ENCODE results near the gene MINDY4.

Gene MINDY4

GRCh38 chr7:30930621-30931020 lies 159.4 kb downstream of the MINDY4 start:
- 0 out of 2 replicates have a peak, but pooled peaks cover 4% of the 10 kb centered on the region for H3K27me3 ChIP-seq (ENCODE audit: control insufficient read depth, insufficient read depth, low read length)
- H3K9ac ChIP-seq (ENCODE audit: low read depth, low read length), result no peak overlapping the region
- H3K4me3 ChIP-seq (ENCODE audit: low read depth, low read length), result no peak overlapping the region
- no peaks in the 10 kb centered on the region for H3K36me3 ChIP-seq (ENCODE audit: control insufficient read depth, insufficient read depth, low read length)
- no peaks in the 10 kb centered on the region for H3K9me3 ChIP-seq (ENCODE audit: control insufficient read depth, insufficient read depth, low read length)
- peaks cover 9% of the 10 kb centered on the region; the same call in 1 of the 2 replicates for H3K4me1 ChIP-seq (ENCODE audit: control insufficient read depth, insufficient read depth, low read length)
- H3K27ac ChIP-seq (ENCODE audit: low read depth, low read length), result no peak overlapping the region

- no peak overlapping the region for H3K4me3 ChIP-seq (ENCODE audit: low read depth, low read length)
- H3K36me3 ChIP-seq (ENCODE audit: control insufficient read depth, insufficient read depth, low read length), result no peaks in the 10 kb centered on the region
- H3K9ac ChIP-seq (ENCODE audit: low read depth, low read length), result no peak overlapping the region
- H3K27ac ChIP-seq (ENCODE audit: low read depth, low read length), result no peak overlapping the region
- 0 out of 2 replicates have a peak, but pooled peaks cover 4% of the 10 kb centered on the region for H3K27me3 ChIP-seq (ENCODE audit: control insufficient read depth, insufficient read depth, low read length)
- H3K4me1 ChIP-seq (ENCODE audit: control insufficient read depth, insufficient read depth, low read length), result peaks cover 9% of the 10 kb centered on the region; the same call in 1 of the 2 replicates
- H3K9me3 ChIP-seq (ENCODE audit: control insufficient read depth, insufficient read depth, low read length), result no peaks in the 10 kb centered on the region
Measured at GRCh38 chr7:30931161-30931928, 160.1 kb downstream of the MINDY4 start.

GRCh38 chr7:30931929-30932540 lies 160.8 kb downstream of the MINDY4 start:
- Histone ChIP-seq H3K9me3 (ENCODE audit: control insufficient read depth, insufficient read depth, low read length) (no peaks in the 10 kb centered on the region), H3K4me1 (ENCODE audit: control insufficient read depth, insufficient read depth, low read length) (peaks cover 9% of the 10 kb centered on the region; the same call in 1 of the 2 replicates), H3K4me3 (ENCODE audit: low read depth, low read length) (no peak overlapping the region), H3K27me3 (ENCODE audit: control insufficient read depth, insufficient read depth, low read length) (0 out of 2 replicates have a peak, but pooled peaks cover 4% of the 10 kb centered on the region), H3K9ac (ENCODE audit: low read depth, low read length) (no peak overlapping the region), H3K27ac (ENCODE audit: low read depth, low read length) (no peak overlapping the region), H3K36me3 (ENCODE audit: control insufficient read depth, insufficient read depth, low read length) (no peaks in the 10 kb centered on the region)

- H3K36me3 ChIP-seq (ENCODE audit: control insufficient read depth, insufficient read depth, low read length), result no peaks in the 10 kb centered on the region
Measured at GRCh38 chr7:30932562-30932961, 161.3 kb downstream of the MINDY4 start.

GRCh38 chr7:30933124-30933974 lies 162.1 kb downstream of the MINDY4 start:
- H3K36me3 ChIP-seq (ENCODE audit: control insufficient read depth, insufficient read depth, low read length), result no peaks in the 10 kb centered on the region
- H3K27me3 ChIP-seq (ENCODE audit: control insufficient read depth, insufficient read depth, low read length), result 0 out of 2 replicates have a peak, but pooled peaks cover 4% of the 10 kb centered on the region
- no peak overlapping the region for H3K9ac ChIP-seq (ENCODE audit: low read depth, low read length)
- H3K4me1 ChIP-seq (ENCODE audit: control insufficient read depth, insufficient read depth, low read length), result peaks cover 9% of the 10 kb centered on the region; the same call in 1 of the 2 replicates
- no peaks in the 10 kb centered on the region for H3K9me3 ChIP-seq (ENCODE audit: control insufficient read depth, insufficient read depth, low read length)
- H3K27ac ChIP-seq (ENCODE audit: low read depth, low read length), result no peak overlapping the region
- H3K4me3 ChIP-seq (ENCODE audit: low read depth, low read length), result no peak overlapping the region

More at GRCh38 chr7:30932562-30932961, 161.3 kb downstream of the MINDY4 start:
- Histone ChIP-seq H3K4me1 (ENCODE audit: control insufficient read depth, insufficient read depth, low read length) (peaks cover 9% of the 10 kb centered on the region; the same call in 1 of the 2 replicates), H3K9me3 (ENCODE audit: control insufficient read depth, insufficient read depth, low read length) (no peaks in the 10 kb centered on the region), H3K9ac (ENCODE audit: low read depth, low read length) (no peak overlapping the region), H3K4me3 (ENCODE audit: low read depth, low read length) (no peak overlapping the region), H3K27me3 (ENCODE audit: control insufficient read depth, insufficient read depth, low read length) (0 out of 2 replicates have a peak, but pooled peaks cover 4% of the 10 kb centered on the region), H3K27ac (ENCODE audit: low read depth, low read length) (no peak overlapping the region)

GRCh38 chr7:30934225-30934624 lies 163.0 kb downstream of the MINDY4 start:
- Histone ChIP-seq H3K27me3 (ENCODE audit: control insufficient read depth, insufficient read depth, low read length) (0 out of 2 replicates have a peak, but pooled peaks cover 4% of the 10 kb centered on the region), H3K9ac (ENCODE audit: low read depth, low read length) (no peak overlapping the region), H3K36me3 (ENCODE audit: control insufficient read depth, insufficient read depth, low read length) (no peaks in the 10 kb centered on the region), H3K4me1 (ENCODE audit: control insufficient read depth, insufficient read depth, low read length) (peaks cover 9% of the 10 kb centered on the region; the same call in 1 of the 2 replicates), H3K27ac (ENCODE audit: low read depth, low read length) (no peak overlapping the region), H3K9me3 (ENCODE audit: control insufficient read depth, insufficient read depth, low read length) (no peaks in the 10 kb centered on the region), H3K4me3 (ENCODE audit: low read depth, low read length) (no peak overlapping the region)

GRCh38 chr7:30934732-30935568 lies 163.7 kb downstream of the MINDY4 start:
- no peaks in the 10 kb centered on the region for H3K36me3 ChIP-seq (ENCODE audit: control insufficient read depth, insufficient read depth, low read length)
- no peak overlapping the region for H3K27ac ChIP-seq (ENCODE audit: low read depth, low read length)
- H3K9ac ChIP-seq (ENCODE audit: low read depth, low read length), result no peak overlapping the region
- peaks cover 9% of the 10 kb centered on the region; the same call in 1 of the 2 replicates for H3K4me1 ChIP-seq (ENCODE audit: control insufficient read depth, insufficient read depth, low read length)
- no peaks in the 10 kb centered on the region for H3K9me3 ChIP-seq (ENCODE audit: control insufficient read depth, insufficient read depth, low read length)
- no peak overlapping the region for H3K4me3 ChIP-seq (ENCODE audit: low read depth, low read length)
- H3K27me3 ChIP-seq (ENCODE audit: control insufficient read depth, insufficient read depth, low read length), result 0 out of 2 replicates have a peak, but pooled peaks cover 4% of the 10 kb centered on the region

- Histone ChIP-seq H3K4me1 (ENCODE audit: control insufficient read depth, insufficient read depth, low read length) (peaks cover 9% of the 10 kb centered on the region; the same call in 1 of the 2 replicates), H3K4me3 (ENCODE audit: low read depth, low read length) (no peak overlapping the region), H3K9ac (ENCODE audit: low read depth, low read length) (no peak overlapping the region), H3K9me3 (ENCODE audit: control insufficient read depth, insufficient read depth, low read length) (no peaks in the 10 kb centered on the region), H3K27me3 (ENCODE audit: control insufficient read depth, insufficient read depth, low read length) (peaks cover 4% of the 10 kb centered on the region; the same call in 1 of the 2 replicates), H3K27ac (ENCODE audit: low read depth, low read length) (no peak overlapping the region), H3K36me3 (ENCODE audit: control insufficient read depth, insufficient read depth, low read length) (no peaks in the 10 kb centered on the region)
Measured at GRCh38 chr7:30935569-30935877, 164.3 kb downstream of the MINDY4 start.

GRCh38 chr7:30936650-30937245 lies 165.5 kb downstream of the MINDY4 start:
- H3K4me1 ChIP-seq (ENCODE audit: control insufficient read depth, insufficient read depth, low read length), result peaks cover 9% of the 10 kb centered on the region; the same call in 1 of the 2 replicates
- H3K27me3 ChIP-seq (ENCODE audit: control insufficient read depth, insufficient read depth, low read length), result peaks cover 4% of the 10 kb centered on the region; the same call in 1 of the 2 replicates
- no peaks in the 10 kb centered on the region for H3K9me3 ChIP-seq (ENCODE audit: control insufficient read depth, insufficient read depth, low read length)
- H3K36me3 ChIP-seq (ENCODE audit: control insufficient read depth, insufficient read depth, low read length), result no peaks in the 10 kb centered on the region
- H3K27ac ChIP-seq (ENCODE audit: low read depth, low read length), result no peak overlapping the region
- H3K4me3 ChIP-seq (ENCODE audit: low read depth, low read length), result no peak overlapping the region
- H3K9ac ChIP-seq (ENCODE audit: low read depth, low read length), result no peak overlapping the region
